ENCODE measurements around the gene TRAF3. TPM values are rescaled to one million over a fixed set of nuclear protein-coding genes. Genes with fewer than 3 reads are reported as not detected.

TRAF3 gene
- total RNA-seq, 1 experiment from 2014 or later, result 49.3 TPM

GRCh38 chr14:102907980-102908730, 130.9 kb downstream of the TRAF3 start:
- CTCF ChIA-PET, result interaction anchor here (0.6 kb wide), 1 partner anchor 13 kb away, joined by 3 read pairs; no protein-coding TSS in a partner anchor
- no peak for DNase-seq (ENCODE audit: low spot score)
- Histone ChIP-seq H3K9me3 (ENCODE audit: low read depth, low read length, poor library complexity, severe bottlenecking) (no peaks in the 10 kb centered on the region), H3K27me3 (replicated peaks; ENCODE audit: insufficient read depth, low read depth, low read length, poor library complexity) (no peaks in the 10 kb centered on the region), H3K36me3 (ENCODE audit: insufficient read depth, low read length, poor library complexity, severe bottlenecking) (peaks cover 9% of the 10 kb centered on the region), H3K27ac (ENCODE audit: low read depth, low read length, poor library complexity, severe bottlenecking) (no peak overlapping the region), H3K4me3 (ENCODE audit: low read depth, low read length, poor library complexity, severe bottlenecking) (no peak overlapping the region), H3K4me1 (ENCODE audit: insufficient read depth, low read length, poor library complexity, severe bottlenecking) (no peaks in the 10 kb centered on the region)
- POLR2A ChIA-PET (ENCODE audit: low non-redundant PET), result no interaction called here
- no peak for TF ChIP-seq CTCF (conservative IDR thresholded peaks at IDR 0.05; ENCODE audit: low read depth, low read length)
- no peak for TF ChIP-seq EZH2 (IDR thresholded peaks at IDR 0.05; ENCODE audit: borderline replicate concordance, low read depth, low read length, poor library complexity, severe bottlenecking)
- no TSS peak for BruUV-seq (replicated peaks)
- intact Hi-C loops (cut with micrococcal nuclease; ENCODE audit: unreplicated experiment), result no loop called here

GRCh38 chr14:102908766-102909455, 131.7 kb downstream of the TRAF3 start:
- POLR2A ChIA-PET (ENCODE audit: low non-redundant PET), result no interaction called here

GRCh38 chr14:102909462-102909861, 132.2 kb downstream of the TRAF3 start:
- ChIA-PET CTCF (no interaction called here), POLR2A (ENCODE audit: low non-redundant PET) (no interaction called here)
- Histone ChIP-seq H3K9me3 (ENCODE audit: low read depth, low read length, poor library complexity, severe bottlenecking) (no peaks in the 10 kb centered on the region), H3K4me1 (ENCODE audit: insufficient read depth, low read length, poor library complexity, severe bottlenecking) (no peaks in the 10 kb centered on the region), H3K36me3 (ENCODE audit: insufficient read depth, low read length, poor library complexity, severe bottlenecking) (peaks cover 6% of the 10 kb centered on the region), H3K4me3 (ENCODE audit: low read depth, low read length, poor library complexity, severe bottlenecking) (no peak overlapping the region), H3K27me3 (replicated peaks; ENCODE audit: insufficient read depth, low read depth, low read length, poor library complexity) (no peaks in the 10 kb centered on the region), H3K27ac (ENCODE audit: low read depth, low read length, poor library complexity, severe bottlenecking) (no peak overlapping the region)
- intact Hi-C loops (cut with micrococcal nuclease; ENCODE audit: unreplicated experiment), result no loop called here
- BruUV-seq (replicated peaks), result no TSS peak
- DNase-seq (ENCODE audit: low spot score), result no peak
- TF ChIP-seq EZH2 (IDR thresholded peaks at IDR 0.05; ENCODE audit: borderline replicate concordance, low read depth, low read length, poor library complexity, severe bottlenecking) (no peak), CTCF (conservative IDR thresholded peaks at IDR 0.05; ENCODE audit: low read depth, low read length) (no peak)

More at GRCh38 chr14:102908766-102909455, 131.7 kb downstream of the TRAF3 start:
- Histone ChIP-seq H3K4me1 (ENCODE audit: insufficient read depth, low read length, poor library complexity, severe bottlenecking) (no peaks in the 10 kb centered on the region), H3K27ac (ENCODE audit: low read depth, low read length, poor library complexity, severe bottlenecking) (no peak overlapping the region), H3K27me3 (replicated peaks; ENCODE audit: insufficient read depth, low read depth, low read length, poor library complexity) (no peaks in the 10 kb centered on the region), H3K9me3 (ENCODE audit: low read depth, low read length, poor library complexity, severe bottlenecking) (no peaks in the 10 kb centered on the region), H3K4me3 (ENCODE audit: low read depth, low read length, poor library complexity, severe bottlenecking) (no peak overlapping the region), H3K36me3 (ENCODE audit: insufficient read depth, low read length, poor library complexity, severe bottlenecking) (peaks cover 6% of the 10 kb centered on the region)
- intact Hi-C loops (cut with micrococcal nuclease; ENCODE audit: unreplicated experiment), result no loop called here
- no TSS peak for BruUV-seq (replicated peaks)
- DNase-seq (ENCODE audit: low spot score), result no peak
- TF ChIP-seq EZH2 (IDR thresholded peaks at IDR 0.05; ENCODE audit: borderline replicate concordance, low read depth, low read length, poor library complexity, severe bottlenecking), result no peak
- no peak for TF ChIP-seq CTCF (conservative IDR thresholded peaks at IDR 0.05; ENCODE audit: low read depth, low read length)
- CTCF ChIA-PET, result interaction anchor here (0.6 kb wide), 1 partner anchor 13 kb away, joined by 3 read pairs; no protein-coding TSS in a partner anchor

Data from A673 (cell line).